Astrocyte of the cerebellum (primary cell): Measurements from ENCODE around the gene PRELID3B.
A peak's percentile ranks its signal among the peaks of the same experiment; 100 is the strongest.

Source experiments
- DNase-seq: peaks from one replicate; pipeline ENCODE4 v3.0.0-alpha.2; 2011; ENCODE audit warnings: low read depth
- H3K4me3 ChIP-seq: 2 replicates; pipeline ENCODE4 v1.5.1; 2011; ENCODE audit warnings: mild to moderate bottlenecking, low read depth, low read length, moderate library complexity
- CTCF ChIP-seq: IDR thresholded peaks from 2 replicates; pipeline ENCODE4 v1.5.1; 2012; ENCODE audit warnings: low read length, low read depth, moderate library complexity, mild to moderate bottlenecking; ENCODE audit errors: missing control alignments
- in situ Hi-C: cut with HindIII; loops from 2 replicates; pipeline ENCODE4 v1.10.0; 2017; ENCODE audit warnings: low sequenced_read_pairs

PRELID3B gene

GRCh38 chr20:59024111-59024530 lies 18.5 kb downstream of the PRELID3B start:
- no peak for TF ChIP-seq CTCF
- no peak for DNase-seq
- H3K4me3 ChIP-seq: no peak overlapping the region
- in situ Hi-C loops: no loop called here

GRCh38 chr20:59023616-59024015 lies 19.0 kb downstream of the PRELID3B start:
- no peak for DNase-seq
- in situ Hi-C loops: no loop called here
- TF ChIP-seq CTCF: no peak
- H3K4me3 ChIP-seq: no peak overlapping the region

- no peak for TF ChIP-seq CTCF
- DNase-seq: no peak
- no peak overlapping the region for H3K4me3 ChIP-seq
- in situ Hi-C loops: no loop called here
Observed at GRCh38 chr20:59022754-59023153, 19.8 kb downstream of the PRELID3B start.

GRCh38 chr20:59020938-59021551 lies 21.5 kb downstream of the PRELID3B start:
- in situ Hi-C loops: no loop called here
- TF ChIP-seq CTCF: no peak
- H3K4me3 ChIP-seq: no peak overlapping the region
- peak; percentile 20 for DNase-seq

GRCh38 chr20:59019217-59019616 lies 23.4 kb downstream of the PRELID3B start, which contains the start of gene TUBB1:
Gene TUBB1 (plus strand): TSS chr20:59019429. CDS start chr20:59019523, 94 bp downstream.
- in situ Hi-C loops: no loop called here
- DNase-seq: peak; percentile 47
- H3K4me3 ChIP-seq: no peak within 1 kb of the TSS
- TF ChIP-seq CTCF: no peak

- TF ChIP-seq CTCF: no peak
- in situ Hi-C loops: no loop called here
- H3K4me3 ChIP-seq: no peak overlapping the region
- no peak for DNase-seq
Observed at GRCh38 chr20:59018817-59019216, 23.8 kb downstream of the PRELID3B start.
